HG03439 (cell line): Measurements from ENCODE around the gene ONECUT1.

Experiments
- ATAC-seq: cut with Tn5 transposase; IDR thresholded peaks from one replicate; pipeline ENCODE4 v1.9.1; 2021; ENCODE audit warnings: mild to moderate bottlenecking, moderate library complexity; ENCODE audit not compliant: unreplicated experiment

Gene ONECUT1

GRCh38 chr15:52797625-52798501, 7.7 kb upstream of the ONECUT1 start:
- no peak for ATAC-seq

GRCh38 chr15:52796753-52797520, 6.8 kb upstream of the ONECUT1 start:
- no peak for ATAC-seq

DNA sequence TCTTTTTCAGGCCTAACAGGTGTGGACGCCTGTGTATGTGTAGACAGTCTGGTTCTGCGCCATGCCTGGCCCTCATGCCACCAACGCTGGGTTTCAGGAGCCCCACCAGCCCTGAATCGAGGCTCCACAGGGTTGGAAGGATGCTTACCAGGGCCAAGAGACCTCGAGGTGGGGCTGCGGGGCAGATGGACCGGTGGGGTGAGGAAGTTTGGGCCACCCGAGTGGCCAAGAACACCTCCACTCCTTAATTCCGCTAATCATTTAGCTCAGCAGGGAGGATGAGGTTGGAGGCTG, 6.0 kb upstream of the ONECUT1 start:
- ATAC-seq: no peak

DNA sequence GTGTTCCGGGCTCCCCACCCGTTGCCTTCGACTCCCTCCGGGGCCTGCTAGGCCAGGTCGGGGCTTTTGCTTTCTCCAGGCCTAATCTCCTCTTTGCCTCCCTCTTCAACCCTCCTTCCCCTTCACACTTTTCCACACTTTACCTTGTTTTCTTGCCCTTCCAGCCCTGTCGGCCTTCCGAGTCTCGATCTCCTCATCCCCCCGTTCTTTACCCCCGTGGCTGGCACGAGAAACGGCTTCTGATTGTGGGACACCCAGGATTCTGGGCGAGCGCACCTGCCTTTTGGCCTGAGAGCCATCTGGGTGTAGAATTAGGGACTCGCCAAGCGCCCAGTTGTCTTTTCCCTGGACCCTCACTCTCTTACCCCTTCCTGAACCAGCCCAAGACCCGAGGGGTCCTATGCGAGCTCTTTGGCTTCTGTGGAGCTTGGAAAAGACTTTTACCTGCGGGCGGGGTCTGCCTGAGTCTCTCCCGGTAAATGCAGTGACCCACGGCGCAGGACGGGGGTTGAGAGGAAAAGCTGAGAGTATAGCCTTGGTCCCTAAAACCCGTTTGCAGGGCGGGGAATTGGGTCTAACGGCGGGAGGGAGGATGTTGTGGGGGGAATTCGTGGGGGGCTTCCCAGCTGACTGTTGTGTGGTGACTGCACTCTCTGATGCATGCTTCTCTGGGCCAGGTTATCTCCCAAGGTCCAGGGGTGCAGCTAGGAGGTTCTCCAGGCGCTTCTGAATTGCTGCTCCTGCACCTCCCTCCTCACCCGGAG, 5.5 kb upstream of the ONECUT1 start:
- ATAC-seq: no peak

GRCh38 chr15:52794665-52795463, 4.7 kb upstream of the ONECUT1 start:
- ATAC-seq: no peak

- no peak for ATAC-seq
These were observed 1.6 kb upstream of the ONECUT1 start for GRCh38 chr15:52791776-52792175.

DNA sequence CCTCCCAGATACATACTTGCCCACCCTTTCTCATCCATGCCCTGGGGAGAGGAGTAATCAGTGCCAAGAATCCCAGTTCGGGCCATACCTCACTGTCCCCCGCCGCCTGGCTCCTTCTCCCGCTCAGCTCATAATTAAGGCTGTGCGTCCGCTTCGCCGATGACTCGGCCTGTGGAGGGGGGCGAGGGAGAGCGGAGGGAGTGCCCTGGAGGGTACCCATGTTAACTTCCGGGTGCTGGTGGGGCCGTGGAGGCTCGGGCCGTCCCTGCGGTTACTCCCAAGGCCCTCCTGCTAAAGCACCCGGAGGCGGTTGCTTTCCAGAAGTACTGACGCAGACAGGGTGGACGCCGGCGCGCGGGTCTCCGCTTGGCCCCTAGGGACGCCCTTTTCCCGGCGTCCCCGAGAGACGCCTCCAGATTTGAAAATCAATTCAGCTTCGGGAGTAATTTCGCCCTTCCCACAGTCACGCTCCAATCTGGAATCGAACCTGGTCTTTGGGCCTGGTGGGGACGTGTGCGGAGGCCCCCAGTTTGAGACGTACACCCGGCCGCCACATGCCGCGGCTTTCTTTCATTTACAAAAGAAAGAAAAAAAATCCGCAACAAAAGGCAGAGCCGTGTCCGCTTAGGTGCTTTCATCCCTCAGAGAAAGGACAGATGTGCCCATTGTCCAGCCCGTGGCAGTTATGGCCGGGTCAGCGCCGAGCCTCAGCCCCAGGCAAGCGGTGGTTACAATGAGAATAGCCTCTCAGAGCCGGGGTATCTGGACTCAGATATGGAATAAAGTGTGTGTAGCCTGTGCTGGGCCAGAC, 1.0 kb upstream of the ONECUT1 start:
- ATAC-seq: no peak

DNA sequence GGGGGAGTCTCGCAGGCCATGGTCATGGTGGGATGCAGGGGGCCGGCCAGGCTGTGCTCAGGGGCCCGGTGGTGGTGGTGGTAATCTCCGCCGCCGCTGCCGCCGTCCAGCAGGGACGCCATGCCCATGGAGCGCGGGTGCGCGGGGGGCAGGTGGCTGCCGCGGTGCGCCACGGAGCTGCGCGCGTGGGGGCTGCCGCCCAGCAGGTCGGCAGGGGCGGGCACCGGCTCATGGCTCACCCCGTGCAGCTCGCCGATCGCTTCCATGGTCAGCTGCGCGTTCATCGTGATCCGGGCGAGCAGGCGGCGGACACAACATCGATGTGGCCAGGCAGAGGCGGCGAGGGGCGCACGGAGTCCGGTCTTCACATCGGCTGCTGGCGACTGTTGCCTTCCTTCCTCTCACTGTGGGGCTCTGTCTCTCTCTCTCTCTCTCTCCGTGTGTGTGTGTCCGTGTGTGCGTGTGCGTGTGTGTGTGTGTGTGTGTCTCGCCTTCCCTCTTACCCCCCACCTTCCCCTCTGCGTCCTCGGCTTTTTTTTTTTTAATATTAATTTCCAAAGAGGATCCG, 451 bp downstream of the ONECUT1 start:
- ATAC-seq: peak; percentile 5

DNA sequence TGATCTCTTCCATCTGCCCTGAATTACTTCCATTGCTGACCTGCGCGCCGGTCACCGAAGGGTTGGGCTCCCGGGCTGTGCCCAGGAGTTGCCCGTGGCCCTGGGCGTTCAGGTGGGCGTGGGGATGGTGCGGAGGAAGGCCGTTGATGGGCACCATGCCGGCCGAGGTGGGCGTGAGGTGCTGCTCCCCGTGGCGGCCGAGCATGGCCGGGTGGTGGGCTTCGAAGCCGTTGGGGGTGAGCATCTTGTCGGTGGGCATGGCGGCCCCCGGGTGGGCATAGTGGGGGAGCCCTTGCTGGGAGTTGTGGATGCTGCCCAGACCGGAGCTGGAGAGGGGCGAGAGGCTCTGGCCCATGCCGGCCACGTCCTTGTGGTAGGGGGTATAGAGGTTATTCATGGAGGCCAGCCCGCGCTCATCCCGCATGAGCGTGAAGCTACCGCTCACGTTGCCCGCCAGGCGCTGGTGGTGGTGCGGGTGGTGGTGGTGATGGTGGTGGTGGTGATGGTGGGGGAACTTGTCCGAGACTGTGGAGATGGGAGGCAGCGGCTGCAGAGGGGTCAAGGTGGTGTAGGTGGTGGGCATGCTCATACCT, 1.0 kb downstream of the ONECUT1 start:
- ATAC-seq: no peak

- ATAC-seq: no peak
These were observed 1.8 kb downstream of the ONECUT1 start for GRCh38 chr15:52788099-52788986.

- ATAC-seq: no peak
These were observed 2.5 kb downstream of the ONECUT1 start for GRCh38 chr15:52787549-52788098.

GRCh38 chr15:52787123-52787503, 3.0 kb downstream of the ONECUT1 start:
- ATAC-seq: no peak

- ATAC-seq: no peak
These were observed 3.6 kb downstream of the ONECUT1 start for GRCh38 chr15:52786436-52787122.

- ATAC-seq: no peak
These were observed 4.3 kb downstream of the ONECUT1 start for GRCh38 chr15:52785672-52786406.

GRCh38 chr15:52784799-52785671, 5.1 kb downstream of the ONECUT1 start:
- no peak for ATAC-seq
